NT2/D1 (cell line): ENCODE measurements around the gene FGD5.

Experiments used
- SUZ12 ChIP-seq: IDR thresholded peaks from 2 replicates; pipeline ENCODE4 v1.6.1; 2011; ENCODE audit not compliant: insufficient read length, insufficient read depth; ENCODE audit errors: extremely low read depth
- YY1 ChIP-seq: IDR thresholded peaks from 2 replicates; pipeline ENCODE4 v1.6.1; 2011; ENCODE audit not compliant: insufficient read length, insufficient read depth
- ZNF274 ChIP-seq: IDR thresholded peaks from 2 replicates; pipeline ENCODE4 v1.6.1; 2011; ENCODE audit warnings: mild to moderate bottlenecking, low read depth, low read length

DNA sequence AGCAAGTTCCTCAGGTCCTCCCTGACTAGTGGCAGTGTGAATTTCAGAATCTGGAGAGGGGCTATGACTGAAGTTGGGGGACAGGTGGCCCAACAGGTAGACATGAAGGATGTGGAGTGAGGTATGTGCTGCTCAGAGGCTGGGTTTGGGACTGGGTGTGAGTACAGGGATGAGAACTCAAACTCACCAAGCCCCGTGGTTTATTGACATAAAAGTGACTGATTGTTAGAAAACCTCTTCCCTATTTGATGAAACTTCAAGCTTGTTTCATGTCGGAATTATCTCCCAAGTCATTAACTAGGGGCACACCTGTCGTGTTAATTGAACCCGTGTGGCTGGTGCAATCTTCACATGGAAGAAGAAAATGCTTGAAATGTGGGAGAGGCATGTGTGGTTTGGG, 27.1 kb downstream of the FGD5 start:
- TF ChIP-seq ZNF274 (no peak), SUZ12 (no peak), YY1 (no peak)
